NCI-H1436 treated with DMSO at 0.1 percent for 48 hours (cell line): Measurements from ENCODE around the gene LAMP5.

ENCODE experiments used
- DNase-seq: peaks from one replicate; lab custom pipeline; 2025; lab: John Stamatoyannopoulos, UW

The LAMP5 gene

GRCh38 chr20:9535449-9535848 lies 21.1 kb downstream of the LAMP5 start:
- no peak for DNase-seq

DNA sequence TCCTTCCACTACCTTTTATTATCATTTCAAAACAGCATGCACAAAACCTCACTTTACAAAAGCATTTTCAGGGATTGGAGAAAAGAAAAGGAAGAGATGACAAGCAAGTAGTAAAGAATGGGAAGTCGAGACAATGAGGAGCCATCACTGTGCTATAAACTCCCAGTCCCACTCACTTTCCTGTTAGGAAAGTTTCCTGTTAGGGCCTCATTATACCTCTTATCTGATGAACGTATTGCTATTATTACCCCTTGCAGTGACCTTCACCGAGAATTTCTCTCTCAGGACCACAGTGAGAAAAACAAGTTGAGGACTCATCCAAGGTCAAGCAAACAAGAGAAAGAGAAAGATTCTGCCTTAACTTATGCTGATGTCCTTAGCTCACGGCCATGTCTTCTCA lies 28.8 kb downstream of the LAMP5 start:
- no peak for DNase-seq

DNA sequence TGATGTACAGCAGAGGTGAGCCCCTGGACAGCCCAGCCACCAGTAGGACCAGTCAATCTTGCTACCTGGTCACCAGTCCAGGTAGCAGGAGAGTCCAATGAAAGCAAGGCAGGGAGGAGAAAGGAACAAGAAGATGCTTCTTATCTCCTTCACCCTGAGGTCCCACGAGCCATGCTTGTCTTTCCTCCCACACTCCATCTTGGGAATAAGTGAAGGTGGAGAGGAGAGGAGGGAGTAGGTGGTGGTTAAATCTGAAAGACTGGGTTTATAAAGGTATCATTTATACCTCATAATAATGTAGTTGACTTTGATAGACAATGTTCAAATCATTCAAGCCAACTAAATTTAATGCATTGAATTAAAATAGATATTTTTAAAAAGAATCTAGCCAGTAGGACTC lies 35.9 kb downstream of the LAMP5 start:
- DNase-seq = no peak

DNA sequence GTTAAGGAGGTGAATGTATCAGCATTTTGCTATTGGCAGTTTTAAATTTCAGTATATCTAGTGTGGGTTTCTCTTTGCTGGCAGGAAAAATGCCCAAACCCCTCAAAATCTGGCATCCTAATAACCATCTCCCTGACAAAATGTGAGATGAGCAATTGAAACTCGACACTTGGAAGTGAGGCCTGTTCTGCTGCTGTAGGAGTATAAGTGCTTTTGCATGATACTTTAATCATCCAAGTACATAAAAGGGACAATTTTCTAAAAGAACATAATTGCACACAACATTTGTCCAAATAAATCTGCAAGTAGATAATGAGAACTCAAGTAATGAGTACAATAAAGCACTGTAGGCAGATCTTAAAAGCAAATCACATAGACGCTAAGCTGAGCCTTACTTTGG lies 36.5 kb downstream of the LAMP5 start:
- peak; percentile 52 for DNase-seq

DNA sequence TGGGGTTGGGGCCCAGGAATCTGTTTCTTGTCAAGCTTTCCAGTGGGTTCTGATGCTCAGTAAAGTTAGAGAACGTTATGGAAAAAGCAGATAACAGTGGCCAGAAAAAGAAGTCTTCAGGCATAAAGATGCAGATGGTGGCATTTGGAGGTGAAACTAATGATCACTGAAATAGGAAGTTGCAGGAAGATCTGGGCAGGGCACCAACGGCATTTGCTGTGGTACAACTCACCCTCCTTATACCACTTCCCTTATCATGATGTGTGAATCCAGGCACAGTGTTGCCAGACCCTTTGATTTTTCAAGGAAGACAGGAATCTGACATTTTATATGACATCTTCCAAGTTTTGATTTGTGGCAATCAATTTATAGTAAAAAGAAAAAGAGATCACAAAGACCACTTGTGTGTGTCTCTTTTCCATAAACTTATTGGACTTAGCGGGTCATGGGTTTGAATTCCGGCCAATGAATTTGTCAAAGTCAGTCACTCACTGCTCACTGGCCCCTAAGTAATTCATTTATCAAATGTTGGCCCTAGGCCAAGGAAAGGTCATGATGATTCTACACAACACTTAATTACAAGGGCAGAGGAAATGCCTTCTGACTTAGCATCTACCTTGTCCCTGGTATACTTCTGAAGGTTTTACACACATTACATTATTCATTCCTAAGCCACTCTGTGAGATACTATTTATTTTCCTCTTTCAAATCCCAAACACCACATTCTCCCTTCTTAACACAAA lies 37.6 kb downstream of the LAMP5 start:
- no peak for DNase-seq

GRCh38 chr20:9555781-9556180 lies 41.4 kb downstream of the LAMP5 start:
- no peak for DNase-seq

DNA sequence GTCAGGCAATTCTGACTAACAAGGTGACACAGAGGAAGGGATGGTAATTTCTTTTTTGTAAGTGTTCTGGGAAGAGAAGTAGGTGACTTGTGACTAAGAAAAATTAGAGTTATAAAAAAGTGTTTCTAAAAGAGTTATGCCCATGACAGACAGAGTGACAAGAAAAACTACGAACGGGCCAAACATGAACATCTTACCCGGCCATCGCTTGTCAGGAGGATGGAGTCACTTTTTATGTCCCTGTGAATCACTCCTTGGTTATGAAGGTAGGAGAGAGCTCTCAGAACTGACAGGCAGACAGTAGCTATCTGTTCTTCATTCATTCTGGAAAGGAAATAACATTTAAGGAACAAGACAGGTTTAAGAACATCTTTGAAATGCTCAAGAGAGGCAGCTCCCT lies 43.0 kb downstream of the LAMP5 start:
- DNase-seq = no peak

DNA sequence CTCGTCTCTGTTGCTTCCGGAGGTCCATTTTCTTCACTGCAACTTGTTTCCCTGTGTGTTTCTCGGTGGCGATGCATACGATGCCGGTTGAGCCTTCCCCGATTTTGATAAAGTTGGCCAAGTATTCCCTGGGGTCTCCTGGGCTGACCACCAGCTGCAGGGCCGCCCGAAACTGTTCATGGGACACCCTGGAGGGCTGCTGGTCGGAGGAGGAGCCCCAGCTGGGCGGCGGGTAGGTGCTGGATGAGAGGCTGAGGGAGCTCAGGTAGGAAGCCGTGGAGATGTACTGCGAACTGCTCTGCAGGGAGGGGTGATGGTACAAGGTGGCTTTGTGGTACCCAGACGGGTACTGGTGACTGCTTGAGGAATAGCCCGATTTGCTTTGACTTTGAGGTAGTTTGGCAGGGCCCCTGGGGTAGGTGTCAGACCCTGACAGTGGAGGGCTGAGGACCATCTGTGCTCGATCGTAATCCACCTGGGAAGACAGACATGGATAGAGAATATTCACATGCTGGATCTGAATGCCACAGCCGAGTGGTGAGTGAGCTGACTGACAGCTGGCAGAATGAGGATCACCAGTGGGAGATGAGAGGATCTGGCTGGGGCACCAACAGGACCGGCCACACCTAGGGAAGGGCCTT lies 51.6 kb downstream of the LAMP5 start:
- no peak for DNase-seq

DNA sequence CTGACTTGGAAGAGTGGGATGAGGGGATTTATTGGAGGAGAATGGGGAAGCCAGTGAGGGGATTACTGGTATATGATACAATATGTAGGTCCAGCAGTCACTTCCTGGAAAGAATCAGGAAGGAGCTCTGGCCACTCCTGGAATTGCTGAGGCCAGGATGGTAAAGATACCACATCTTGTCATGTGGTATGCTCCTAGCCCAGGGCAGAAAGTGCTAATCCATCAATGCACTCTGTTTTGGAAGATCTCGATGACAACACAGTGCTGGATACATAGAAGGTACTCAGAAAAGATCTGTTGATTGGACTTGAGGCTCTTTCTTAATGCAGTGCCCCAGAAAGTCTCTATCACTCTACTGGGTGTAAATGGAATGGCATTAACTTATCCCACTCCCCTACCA lies 52.6 kb downstream of the LAMP5 start:
- no peak for DNase-seq

GRCh38 chr20:9570612-9571011 lies 56.2 kb downstream of the LAMP5 start:
- DNase-seq = no peak

GRCh38 chr20:9571783-9572182 lies 57.4 kb downstream of the LAMP5 start:
- DNase-seq = no peak

GRCh38 chr20:9572670-9573069 lies 58.3 kb downstream of the LAMP5 start:
- DNase-seq = no peak

GRCh38 chr20:9573335-9574151 lies 59.2 kb downstream of the LAMP5 start:
- no peak for DNase-seq

- no peak for DNase-seq
These were observed 59.8 kb downstream of the LAMP5 start for GRCh38 chr20:9574181-9574580.

- no peak for DNase-seq
These were observed 60.4 kb downstream of the LAMP5 start for GRCh38 chr20:9574776-9575175.

GRCh38 chr20:9575836-9576235 lies 61.4 kb downstream of the LAMP5 start:
- DNase-seq = no peak

GRCh38 chr20:9576695-9577094 lies 62.3 kb downstream of the LAMP5 start:
- no peak for DNase-seq

- DNase-seq = no peak
These were observed 63.0 kb downstream of the LAMP5 start for GRCh38 chr20:9577397-9577796.

- DNase-seq = no peak
These were observed 64.2 kb downstream of the LAMP5 start for GRCh38 chr20:9578594-9578993.
